GM12878 (cell line): ENCODE data around the gene ELAVL3. TPM values are rescaled to one million over a fixed set of nuclear protein-coding genes. Genes with fewer than 3 reads are reported as not detected.

Experiments used
- ASH2L ChIP-seq: fragments of 300-600, 200-600 bp; sonication (generic); IDR thresholded peaks from 2 replicates; pipeline ENCODE4 v1.6.1; 2017; ENCODE audit warnings: low read depth, mild to moderate bottlenecking, borderline replicate concordance
- BCL11A ChIP-seq: IDR thresholded peaks from 2 replicates; pipeline ENCODE4 v1.6.1; 2011; ENCODE audit warnings: low read depth, low read length
- BHLHE40 ChIP-seq, 2 experiments: fragments of 450-650 bp in 1 of 2; IDR thresholded peaks; 2 replicates each; pipeline ENCODE4 v1.6.1; 2011 to 2017; ENCODE audit warnings: low read depth in 2 of 2, borderline replicate concordance in 1 of 2, improper control_type of control experiment in 1 of 2, low read length in 1 of 2, mild to moderate bottlenecking in 1 of 2
- BMI1 ChIP-seq: fragments of 450-650 bp; IDR thresholded peaks from 2 replicates; pipeline ENCODE4 v1.6.1; 2016; ENCODE audit warnings: mild to moderate bottlenecking, moderate library complexity, borderline replicate concordance
- CHD1 ChIP-seq: IDR thresholded peaks from 2 replicates; pipeline ENCODE4 v1.6.1; 2012; ENCODE audit warnings: low read depth, low read length, improper control_type of control experiment
- CREB1 ChIP-seq: IDR thresholded peaks from 2 replicates; pipeline ENCODE4 v1.6.1; 2012; ENCODE audit warnings: low read depth, mild to moderate bottlenecking, inconsistent platforms
- FOS ChIP-seq: IDR thresholded peaks from 3 replicates; pipeline ENCODE4 v1.6.1; 2011; ENCODE audit warnings: borderline replicate concordance; ENCODE audit not compliant: insufficient read length; ENCODE audit errors: extremely low read depth
- HDAC2 ChIP-seq: fragments of 200-600 bp; sonication (generic); IDR thresholded peaks from 2 replicates; pipeline ENCODE4 v1.6.1; 2017
- IKZF1 ChIP-seq: fragments of 450-650 bp; conservative IDR thresholded peaks from 2 replicates; pipeline ENCODE4 v1.6.1; 2017; ENCODE audit warnings: antibody characterized with exemption, mild to moderate bottlenecking
- IRF4 ChIP-seq: IDR thresholded peaks from 2 replicates; pipeline ENCODE4 v1.6.1; 2011; ENCODE audit warnings: low read depth, low read length
- NFXL1 ChIP-seq: fragments of 450-650 bp; IDR thresholded peaks from 2 replicates; pipeline ENCODE4 v1.6.1; 2017; ENCODE audit warnings: antibody characterized with exemption, mild to moderate bottlenecking, borderline replicate concordance
- NFYA ChIP-seq: IDR thresholded peaks from 2 replicates; pipeline ENCODE4 v1.6.1; 2011; ENCODE audit warnings: low read depth, mild to moderate bottlenecking, low read length, improper control_type of control experiment, borderline replicate concordance
- PBX3 ChIP-seq: IDR thresholded peaks from 2 replicates; pipeline ENCODE4 v1.6.1; 2011; ENCODE audit warnings: mild to moderate bottlenecking, low read depth, low read length, moderate library complexity; ENCODE audit not compliant: insufficient replicate concordance
- POLR2AphosphoS5 ChIP-seq: IDR thresholded peaks from 2 replicates; pipeline ENCODE4 v1.6.1; 2011; ENCODE audit warnings: mild to moderate bottlenecking, low read length, inconsistent platforms
- RAD21 ChIP-seq: IDR thresholded peaks from 2 replicates; pipeline ENCODE4 v1.6.1; 2011; ENCODE audit warnings: mild to moderate bottlenecking, low read depth, low read length, moderate library complexity; ENCODE audit not compliant: insufficient read depth
- RELB ChIP-seq: fragments of 450-650 bp; IDR thresholded peaks from 2 replicates; pipeline ENCODE4 v1.6.1; 2017; ENCODE audit warnings: low read depth, mild to moderate bottlenecking, moderate library complexity
- RUNX3 ChIP-seq: IDR thresholded peaks from 2 replicates; pipeline ENCODE4 v1.6.1; 2012; ENCODE audit warnings: low read length, inconsistent platforms
- SMC3 ChIP-seq: IDR thresholded peaks from 2 replicates; pipeline ENCODE4 v1.6.1; 2011; ENCODE audit warnings: low read length, improper control_type of control experiment, borderline replicate concordance
- STAT1 ChIP-seq: fragments of 450-650 bp; conservative IDR thresholded peaks from 2 replicates; pipeline ENCODE4 v1.6.1; 2014; ENCODE audit warnings: antibody characterized with exemption, mild to moderate bottlenecking
- SUZ12 ChIP-seq: fragments of 200-600 bp; sonication (generic); IDR thresholded peaks from one replicate; pipeline ENCODE4 v1.6.1; 2018; ENCODE audit warnings: antibody characterized with exemption, mild to moderate bottlenecking; ENCODE audit not compliant: unreplicated experiment
- TARDBP ChIP-seq: IDR thresholded peaks from 2 replicates; pipeline ENCODE4 v1.6.1; 2016; ENCODE audit warnings: borderline replicate concordance
- YBX1 ChIP-seq: fragments of 450-650 bp; IDR thresholded peaks from 2 replicates; pipeline ENCODE4 v1.6.1; 2016; ENCODE audit warnings: antibody characterized with exemption
- ZNF384 ChIP-seq: IDR thresholded peaks from 2 replicates; pipeline ENCODE4 v1.6.1; 2012; ENCODE audit warnings: low read depth, mild to moderate bottlenecking, low read length, improper control_type of control experiment, borderline replicate concordance
- polyA plus RNA-seq, 11 experiments: library from polyadenylated mRNA; depleted of rRNA in 4 of 11; unstranded in 6 of 11; stranded (reverse) in 5 of 11; fragments of >200 nt; fragmentation: Nextera tagmentation in 4 of 11; fragmentation: Illumina TruSeq in 1 of 11; extraction: Ambion mirVana in 4 of 11; extraction: Trizol in 1 of 11; gene quantifications; 1 replicate in 1 of 11; 2 replicates in 10 of 11; pipeline versions ENCODE4 v1.2.1 to v1.2.3, GENCODE V29; 2011 to 2016; ENCODE audit warnings: inconsistent platforms in 2 of 11, missing spikeins in 2 of 11, low read depth in 1 of 11
- total RNA-seq, 4 experiments: library from RNA; depleted of rRNA in 3 of 4; stranded (reverse); fragments of >200 nt in 3 of 4; fragmentation: Illumina TruSeq in 1 of 4; extraction: Trizol in 1 of 4; gene quantifications; 2 replicates each; pipeline versions ENCODE4 v1.2.1 to v1.2.3, GENCODE V29; 2013 to 2021
- TF ChIP-seq, protein P1 (sequence below): fragments of 450-650 bp; IDR thresholded peaks from 2 replicates; pipeline ENCODE4 v1.6.1; 2017; ENCODE audit warnings: borderline replicate concordance
- TF ChIP-seq, protein P2 (sequence below): IDR thresholded peaks from 2 replicates; pipeline ENCODE4 v1.6.1; 2011; ENCODE audit warnings: low read depth, mild to moderate bottlenecking, low read length, moderate library complexity, borderline replicate concordance; ENCODE audit errors: extremely low read depth
- TF ChIP-seq, protein P3 (sequence below): IDR thresholded peaks from 2 replicates; pipeline ENCODE4 v1.6.1; 2012; ENCODE audit warnings: low read depth, low read length, improper control_type of control experiment

The ELAVL3 gene
- total and polyA plus RNA-seq, 10 of the 15 experiments (the other 5 are each of a cell fraction or from before 2014, with no cell fraction given) = under 0.01 to 0.05 (median 0.01) TPM; not detected in 7

- TF ChIP-seq PBX3 (no peak), NFXL1 (no peak), RELB (peak; percentile 31; the same call in 1 of the 2 replicates), NFYA (no peak), POLR2AphosphoS5 (no peak), TARDBP (no peak), IRF4 (0 out of 2 replicates have a peak, but pooled peaks have one; percentile 5), BHLHE40 (IDR thresholded peaks at IDR 0.05; ENCODE audit: borderline replicate concordance in 1 of 2, low read depth in 2 of 2, low read length in 1 of 2) (peak; percentile 62 to 63; a peak in 3 of 4 replicates), SUZ12 (no peak), ASH2L (no peak), CREB1 (no peak), RAD21 (no peak), IKZF1 (peak; percentile 48; the same call in 1 of the 2 replicates), HDAC2 (no peak), BMI1 (no peak), SMC3 (no peak), RUNX3 (peak; percentile 34), STAT1 (no peak), ZNF384 (0 out of 2 replicates have a peak, but pooled peaks have one; percentile 19), CHD1 (no peak), FOS (no peak), BCL11A (peak; percentile 48; the same call in 1 of the 2 replicates), YBX1 (no peak)
- TF ChIP-seq, protein P1, sequence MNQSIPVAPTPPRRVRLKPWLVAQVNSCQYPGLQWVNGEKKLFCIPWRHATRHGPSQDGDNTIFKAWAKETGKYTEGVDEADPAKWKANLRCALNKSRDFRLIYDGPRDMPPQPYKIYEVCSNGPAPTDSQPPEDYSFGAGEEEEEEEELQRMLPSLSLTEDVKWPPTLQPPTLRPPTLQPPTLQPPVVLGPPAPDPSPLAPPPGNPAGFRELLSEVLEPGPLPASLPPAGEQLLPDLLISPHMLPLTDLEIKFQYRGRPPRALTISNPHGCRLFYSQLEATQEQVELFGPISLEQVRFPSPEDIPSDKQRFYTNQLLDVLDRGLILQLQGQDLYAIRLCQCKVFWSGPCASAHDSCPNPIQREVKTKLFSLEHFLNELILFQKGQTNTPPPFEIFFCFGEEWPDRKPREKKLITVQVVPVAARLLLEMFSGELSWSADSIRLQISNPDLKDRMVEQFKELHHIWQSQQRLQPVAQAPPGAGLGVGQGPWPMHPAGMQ = no peak
- TF ChIP-seq, protein P2, sequence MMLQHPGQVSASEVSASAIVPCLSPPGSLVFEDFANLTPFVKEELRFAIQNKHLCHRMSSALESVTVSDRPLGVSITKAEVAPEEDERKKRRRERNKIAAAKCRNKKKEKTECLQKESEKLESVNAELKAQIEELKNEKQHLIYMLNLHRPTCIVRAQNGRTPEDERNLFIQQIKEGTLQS = no peak
- TF ChIP-seq, protein P3, sequence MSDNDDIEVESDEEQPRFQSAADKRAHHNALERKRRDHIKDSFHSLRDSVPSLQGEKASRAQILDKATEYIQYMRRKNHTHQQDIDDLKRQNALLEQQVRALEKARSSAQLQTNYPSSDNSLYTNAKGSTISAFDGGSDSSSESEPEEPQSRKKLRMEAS = no peak
These were observed 28.8 kb downstream of the ELAVL3 start (continued) for GRCh38 chr19:11451871-11452619.
